Heart left ventricle (tissue), 16 donors: Measurements from ENCODE around the gene ZNF766. TPM values are rescaled to one million over a fixed set of nuclear protein-coding genes. Genes with fewer than 3 reads are reported as not detected.

Experiments
- ATAC-seq, 4 donors: fragments of 200-7000 bp; cut with Tn5 transposase; one replicate each; pipeline ENCODE4 v1.9.1; 2020 to 2022; ENCODE audit warnings: moderate library complexity in 4 of 4, mild to moderate bottlenecking in 3 of 4, moderate number of reproducible peaks in 1 of 4
- DNase-seq, 5 donors: peaks; one replicate each; pipeline ENCODE4 v3.0.0-alpha.2; 2020
- H3K27ac ChIP-seq, 12 donors: fragments of 200-600 bp; sonication (generic) in 4 of 12; one replicate each; pipeline versions ENCODE4 v1.5.0 to v1.8.0; 2016 to 2022; ENCODE audit warnings: mild to moderate bottlenecking in 2 of 12
- H3K27me3 ChIP-seq, 9 donors: fragments of 200-600 bp; sonication (generic) in 2 of 9; one replicate each; pipeline versions ENCODE4 v1.5.1 to v1.8.0; 2016 to 2022; ENCODE audit warnings: mild to moderate bottlenecking in 3 of 9
- H3K36me3 ChIP-seq, 9 donors: fragments of 200-600 bp; sonication (generic) in 2 of 9; one replicate each; pipeline versions ENCODE4 v1.5.0 to v1.8.0; 2018 to 2022; ENCODE audit warnings: mild to moderate bottlenecking in 2 of 9
- H3K4me1 ChIP-seq, 12 donors: fragments of 200-600 bp; sonication (generic) in 4 of 12; one replicate each; pipeline versions ENCODE4 v1.5.0 to v1.8.0; 2016 to 2022; ENCODE audit warnings: mild to moderate bottlenecking in 3 of 12
- H3K4me3 ChIP-seq, 12 donors: fragments of 200-600 bp; sonication (generic) in 4 of 12; one replicate each; pipeline versions ENCODE4 v1.5.0 to v1.8.0; 2017 to 2022; ENCODE audit warnings: mild to moderate bottlenecking in 9 of 12, moderate library complexity in 4 of 12
- H3K9me3 ChIP-seq, 12 donors: fragments of 200-600 bp; sonication (generic) in 4 of 12; one replicate each; pipeline versions ENCODE4 v1.5.0 to v1.8.0; 2016 to 2022; ENCODE audit warnings: mild to moderate bottlenecking in 1 of 12
- CTCF ChIP-seq, 12 donors: fragments of 200-600 bp; sonication (generic) in 4 of 12; IDR thresholded peaks; one replicate each; pipeline versions ENCODE4 v1.5.0 to v1.8.0; 2018 to 2022; ENCODE audit warnings: antibody characterized with exemption in 12 of 12, mild to moderate bottlenecking in 5 of 12
- POLR2A ChIP-seq, 2 donors: fragments of 450-650 bp; IDR thresholded peaks; one replicate each; pipeline ENCODE4 v1.6.1; 2017; ENCODE audit warnings: antibody characterized with exemption in 2 of 2, mild to moderate bottlenecking in 2 of 2, moderate library complexity in 2 of 2
- WGBS, 4 donors: extraction: QIAGEN DNeasy Blood & Tissue Kit in 2 of 4; methylation state at CpG; one replicate each; pipeline versions ENCODE4 v1.1.5 to v1.1.7; 2013 to 2018; 5-methylcytosine and 5-hydroxymethylcytosine counted together
- intact Hi-C, 10 donors: fragments of 100-400 bp; cut with DNase I; formaldehyde crosslinking; loops; one replicate each; pipeline versions ENCODE4 v1.11.1 to v1.14.2; 2022
- polyA plus RNA-seq, 2 donors: library from polyadenylated mRNA; stranded (reverse); fragments of 200-250 nt; gene quantifications; one replicate each; pipeline ENCODE4 v1.2.3, GENCODE V29; 2013
- total RNA-seq, 9 donors: library from RNA; depleted of rRNA in 2 of 9; stranded (reverse); fragments of >200 nt in 2 of 9; fragmentation: NEBNext Ultra II Directional in 3 of 9; extraction: Animal tissue kit (Norgen Biotek cat#: 25700) in 3 of 9; gene quantifications; one replicate each; pipeline versions ENCODE4 v1.1.0 to v1.2.4, GENCODE V29; 2016 to 2023
- donor health status: ischemic (EF 13 %, LVEDD 7.1; RV severe dilation, severe dysfunction).
- donor health status: healthy with polysubstance abuse.
- donor health status: DM: no; HTN: yes; CAD: no.
- donor health status: DM: no; HTN: no; CAD: no.
- donor health status: ischemic (EF 25% LVEDD 6.9; RV normal size, moderate dysfunction).
- donor health status: ischemic (EF 25% LVEDD 5.7; RV mildly dilated, moderate dysfunction).
- donor health status: healthy.
- donor health status: DM: yes; HTN: yes; CAD: no.
- donor health status: ischemic (EF 35%, LVEDD 5.7; RV mildly dilated, moderate dysfunction).
- donor health status: nonischemic (EF 11% LVEDD 7.7; RV severe dilation, severe dysfunction).
- donor health status: DM: yes; HTN: yes; CAD: no.
- donor health status: PGD.
- donor health status: ischemic (EF 29% LVEDD 5.4; RV normal size, mild dysfunction).
- donor health status: nonischemic (EF 23%, LVEDD 6.1; RV moderate dilation, normal function).

Gene ZNF766
- total and polyA plus RNA-seq, 11 donors, result 2.9 to 16.6 (median 9.4) TPM

- peaks cover 0 to 89% (median 64%) of the 10 kb centered on the region in 9 donors for H3K36me3 ChIP-seq
- no peak for TF ChIP-seq CTCF (IDR thresholded peaks at IDR 0.05)
- TF ChIP-seq POLR2A (IDR thresholded peaks at IDR 0.05), result no peak
- DNase-seq (no peak), ATAC-seq (peak in 1 of 4 donors; percentile 12)
- H3K27me3 ChIP-seq, result no peaks in the 10 kb centered on the region
- intact Hi-C loops, result no loop called here
- H3K4me3 ChIP-seq, result no peak overlapping the region
- 83 to 91% (median 88%) methylated on average over 5 of the region's 5 CpGs for WGBS, 4 donors
- H3K9me3 ChIP-seq, result no peaks in the 10 kb centered on the region
- no peaks in the 10 kb centered on the region for H3K4me1 ChIP-seq
- no peak overlapping the region for H3K27ac ChIP-seq
These were observed 41.4 kb upstream of the ZNF766 start for GRCh38 chr19:52227980-52228379.

- no peaks in the 10 kb centered on the region for H3K9me3 ChIP-seq
- peaks cover 0 to 73% (median 48%) of the 10 kb centered on the region in 9 donors for H3K36me3 ChIP-seq
- ATAC-seq (peak in 1 of 4 donors; percentile 9), DNase-seq (peak in 1 of 5 donors; percentile 6)
- TF ChIP-seq POLR2A (IDR thresholded peaks at IDR 0.05), result no peak
- no peak for TF ChIP-seq CTCF (IDR thresholded peaks at IDR 0.05)
- no peaks in the 10 kb centered on the region for H3K27me3 ChIP-seq
- H3K4me1 ChIP-seq, result no peaks in the 10 kb centered on the region
- H3K27ac ChIP-seq, result no peak overlapping the region
- intact Hi-C loops, result no loop called here
- 80 to 94% (median 92%) methylated on average over 6 of the region's 6 CpGs for WGBS, 4 donors
- no peak overlapping the region for H3K4me3 ChIP-seq
These were observed 39.9 kb upstream of the ZNF766 start for GRCh38 chr19:52229524-52229923.

- TF ChIP-seq POLR2A (IDR thresholded peaks at IDR 0.05) (no peak), CTCF (IDR thresholded peaks at IDR 0.05) (no peak)
- intact Hi-C loops, result no loop called here
- DNase-seq (no peak), ATAC-seq (no peak)
- Histone ChIP-seq H3K36me3 (peaks cover 0 to 62% (median 36%) of the 10 kb centered on the region in 9 donors), H3K4me1 (no peaks in the 10 kb centered on the region), H3K9me3 (no peaks in the 10 kb centered on the region), H3K4me3 (no peak overlapping the region), H3K27me3 (no peaks in the 10 kb centered on the region), H3K27ac (no peak overlapping the region)
- WGBS, 4 donors, result 57 to 79% (median 63%) methylated on average over 1 of the region's 1 CpG
These were observed 38.7 kb upstream of the ZNF766 start for GRCh38 chr19:52230685-52231084.

GRCh38 chr19:52231154-52231910, 38.1 kb upstream of the ZNF766 start:
- DNase-seq (no peak), ATAC-seq (peak in 2 of 4 donors; percentile 4 to 18)
- intact Hi-C loops, result no loop called here
- H3K4me1 ChIP-seq, result no peaks in the 10 kb centered on the region
- no peaks in the 10 kb centered on the region for H3K27me3 ChIP-seq
- whole genome bisulfite sequencing, 4 donors, result 56 to 78% (median 63%) methylated on average over 3 of the region's 3 CpGs
- H3K4me3 ChIP-seq, result no peak overlapping the region
- TF ChIP-seq POLR2A (IDR thresholded peaks at IDR 0.05) (no peak), CTCF (IDR thresholded peaks at IDR 0.05) (no peak)
- no peaks in the 10 kb centered on the region for H3K9me3 ChIP-seq
- H3K36me3 ChIP-seq, result peaks cover 0 to 55% (median 30%) of the 10 kb centered on the region in 9 donors
- H3K27ac ChIP-seq, result no peak overlapping the region
